HEK293T (cell line): Measurements from ENCODE around the gene CYCS.
A peak's percentile ranks its signal among the peaks of the same experiment; 100 is the strongest.

Source experiments
- CTCF ChIA-PET: fragments of 350-600 bp; formaldehyde crosslinking; extraction: SDS; loops from one replicate; lab custom pipeline; 2021; ENCODE audit warnings: antibody characterized with exemption, inconsistent platforms; lab: Yijun Ruan, JAX
- POLR2A ChIA-PET: fragments of 350-600 bp; formaldehyde crosslinking; extraction: SDS; loops from one replicate; lab custom pipeline; 2020; ENCODE audit warnings: antibody characterized with exemption, inconsistent platforms; lab: Yijun Ruan, JAX
- DNase-seq: peaks from one replicate; pipeline ENCODE4 v3.0.0; 2012; ENCODE audit warnings: mixed read lengths; ENCODE audit errors: extremely low spot score
- ARNT ChIP-seq: fragments of 450-650 bp; IDR thresholded peaks from 2 replicates; pipeline ENCODE4 v1.6.1; 2017; ENCODE audit warnings: mild to moderate bottlenecking
- BHLHE40 ChIP-seq: fragments of 450-650 bp; IDR thresholded peaks from 2 replicates; pipeline ENCODE4 v1.6.1; 2016; ENCODE audit warnings: mild to moderate bottlenecking, moderate library complexity, borderline replicate concordance
- CTBP1 ChIP-seq: fragments of 450-650 bp; IDR thresholded peaks from 2 replicates; pipeline ENCODE4 v1.6.1; 2016; ENCODE audit warnings: borderline replicate concordance
- ELF4 ChIP-seq: fragments of 450-650 bp; IDR thresholded peaks from 2 replicates; pipeline ENCODE4 v1.6.1; 2017; ENCODE audit warnings: antibody characterized with exemption
- FOXA1 ChIP-seq: fragments of 450-650 bp; IDR thresholded peaks from 2 replicates; pipeline ENCODE4 v1.6.1; 2016; ENCODE audit warnings: mild to moderate bottlenecking
- FOXK2 ChIP-seq: fragments of 450-650 bp; IDR thresholded peaks from 2 replicates; pipeline ENCODE4 v1.6.1; 2016; ENCODE audit warnings: mild to moderate bottlenecking
- FOXM1 ChIP-seq: fragments of 450-650 bp; IDR thresholded peaks from 2 replicates; pipeline ENCODE4 v1.6.1; 2017; ENCODE audit warnings: mild to moderate bottlenecking, borderline replicate concordance
- HDGF ChIP-seq: fragments of 450-650 bp; IDR thresholded peaks from 2 replicates; pipeline ENCODE4 v1.6.1; 2017; ENCODE audit warnings: antibody characterized with exemption, borderline replicate concordance
- L3MBTL2 ChIP-seq: fragments of 450-650 bp; conservative IDR thresholded peaks from 2 replicates; pipeline ENCODE4 v1.6.1; 2016; ENCODE audit warnings: mild to moderate bottlenecking
- LEF1 ChIP-seq: fragments of 450-650 bp; IDR thresholded peaks from 2 replicates; pipeline ENCODE4 v1.6.1; 2017; ENCODE audit warnings: mild to moderate bottlenecking, borderline replicate concordance
- NFRKB ChIP-seq: fragments of 450-650 bp; IDR thresholded peaks from 2 replicates; pipeline ENCODE4 v1.6.1; 2016; ENCODE audit warnings: mild to moderate bottlenecking, moderate library complexity
- SP1 ChIP-seq: fragments of 450-650 bp; IDR thresholded peaks from 2 replicates; pipeline ENCODE4 v1.6.1; 2017
- SUZ12 ChIP-seq: fragments of 450-650 bp; IDR thresholded peaks from 2 replicates; pipeline ENCODE4 v1.6.1; 2016; ENCODE audit warnings: mild to moderate bottlenecking
- TARDBP ChIP-seq: fragments of 450-650 bp; IDR thresholded peaks from 2 replicates; pipeline ENCODE4 v1.6.1; 2016
- ZNF384 ChIP-seq: fragments of 450-650 bp; IDR thresholded peaks from 2 replicates; pipeline ENCODE4 v1.6.1; 2016
- TF ChIP-seq, protein P1 (sequence below): fragments of 450-650 bp; IDR thresholded peaks from 2 replicates; pipeline ENCODE4 v1.6.1; 2016

The CYCS gene

DNA sequence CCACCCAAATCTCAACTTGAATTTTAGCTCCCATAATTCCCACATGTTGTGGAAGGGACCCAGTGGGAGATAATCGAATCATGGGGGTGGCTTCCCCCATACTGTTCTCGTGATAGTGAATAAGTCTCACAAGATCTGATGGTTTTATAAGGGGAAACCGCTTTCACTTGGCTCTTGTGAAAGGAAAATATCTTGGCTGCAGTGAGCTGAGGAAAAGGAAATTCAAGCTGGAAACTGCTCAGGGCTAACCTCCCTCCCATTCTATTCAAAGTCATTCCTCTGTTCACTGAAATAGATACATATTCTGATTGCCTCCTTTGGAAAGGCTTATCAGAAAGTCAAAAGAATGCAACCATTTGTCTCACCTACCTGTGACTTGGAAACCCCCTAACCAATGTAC lies 15.8 kb downstream of the CYCS start:
- no peak for TF ChIP-seq SUZ12
- no peak for TF ChIP-seq SP1
- no peak for DNase-seq
- ChIA-PET POLR2A (no interaction called here), CTCF (interaction anchor here (1.1 kb wide), 1 partner anchor 11 kb away, joined by 3 read pairs; no protein-coding TSS in a partner anchor)

DNA sequence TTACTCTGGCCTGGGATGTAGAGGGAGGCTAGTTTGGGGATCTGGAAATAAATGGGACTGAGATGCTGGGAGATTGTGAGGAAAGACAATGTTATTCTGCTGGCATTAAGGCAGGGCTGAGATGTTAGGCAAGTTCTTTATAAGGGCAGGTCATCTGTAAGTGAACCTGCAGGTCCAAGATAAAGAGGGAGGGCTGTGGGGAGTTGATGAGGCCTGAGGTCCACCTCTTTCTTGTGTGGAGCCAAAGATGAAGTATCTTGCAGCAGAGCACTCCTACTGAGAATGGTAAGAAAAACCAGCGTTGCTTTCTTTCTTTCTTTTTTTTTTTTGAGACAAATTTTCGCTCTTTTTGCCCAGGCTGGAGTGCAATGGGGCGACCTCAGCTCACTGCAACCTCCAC lies 19.1 kb downstream of the CYCS start:
- ChIA-PET POLR2A (interaction anchor here (1.7 kb wide), 1 partner anchor 20 kb away, joined by 6 read pairs; the partner anchor contains the start of gene CYCS), CTCF (no interaction called here)
- no peak for DNase-seq
- TF ChIP-seq CTBP1 (no peak), ZNF384 (no peak), FOXM1 (no peak), ARNT (no peak), BHLHE40 (no peak), LEF1 (no peak), HDGF (no peak), FOXA1 (no peak), SP1 (no peak), TARDBP (no peak)

DNA sequence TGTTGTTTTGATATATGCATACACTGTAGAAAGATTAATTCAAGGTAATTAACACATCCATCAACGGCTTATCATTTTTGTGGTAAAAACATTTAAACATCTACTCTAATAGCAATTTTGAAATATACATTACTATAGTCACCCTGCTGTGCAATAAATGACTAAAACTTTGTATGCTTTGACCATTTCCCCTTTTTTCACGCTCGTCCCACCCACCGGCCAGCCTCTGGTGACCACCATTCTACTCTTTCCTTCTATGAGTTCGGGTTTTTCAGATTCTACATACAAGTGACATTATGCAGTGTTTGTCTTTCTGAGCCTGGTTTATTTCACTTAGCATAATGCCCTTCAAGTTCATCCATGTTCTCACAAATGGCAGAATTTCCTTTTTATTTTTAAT lies 21.3 kb downstream of the CYCS start:
- no peak for DNase-seq
- ChIA-PET CTCF (no interaction called here), POLR2A (no interaction called here)
- TF ChIP-seq SP1 (no peak), FOXK2 (no peak), NFRKB (no peak), SUZ12 (no peak), TARDBP (no peak), FOXA1 (no peak), HDGF (no peak), LEF1 (no peak), L3MBTL2 (no peak), ZNF384 (no peak), ARNT (no peak)
- TF ChIP-seq, protein P1, sequence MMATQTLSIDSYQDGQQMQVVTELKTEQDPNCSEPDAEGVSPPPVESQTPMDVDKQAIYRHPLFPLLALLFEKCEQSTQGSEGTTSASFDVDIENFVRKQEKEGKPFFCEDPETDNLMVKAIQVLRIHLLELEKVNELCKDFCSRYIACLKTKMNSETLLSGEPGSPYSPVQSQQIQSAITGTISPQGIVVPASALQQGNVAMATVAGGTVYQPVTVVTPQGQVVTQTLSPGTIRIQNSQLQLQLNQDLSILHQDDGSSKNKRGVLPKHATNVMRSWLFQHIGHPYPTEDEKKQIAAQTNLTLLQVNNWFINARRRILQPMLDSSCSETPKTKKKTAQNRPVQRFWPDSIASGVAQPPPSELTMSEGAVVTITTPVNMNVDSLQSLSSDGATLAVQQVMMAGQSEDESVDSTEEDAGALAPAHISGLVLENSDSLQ: no peak

DNA sequence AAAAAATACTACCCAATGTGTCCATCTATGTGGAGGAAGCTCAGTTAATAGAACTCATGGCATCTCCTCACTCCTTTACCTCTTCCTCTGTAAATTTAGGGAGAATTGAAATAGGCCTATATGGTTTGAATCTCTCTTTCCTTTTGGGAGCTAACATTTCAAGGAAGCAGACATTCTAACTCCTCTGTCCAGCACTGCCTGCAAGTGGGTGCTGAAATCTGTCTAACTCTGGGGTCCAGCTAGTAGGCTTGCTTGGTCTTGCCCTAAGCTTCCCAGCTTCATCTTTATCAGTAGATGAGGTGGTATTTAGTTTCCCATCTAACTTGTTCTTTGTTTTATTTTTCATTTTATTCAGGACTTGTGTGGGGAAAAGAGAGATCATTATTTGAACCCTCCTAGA lies 23.2 kb downstream of the CYCS start:
- ChIA-PET CTCF (interaction anchor here (0.6 kb wide), 2 partner anchors 276 to 1627 kb away, joined by 3 read pairs; no protein-coding TSS in a partner anchor), POLR2A (interaction anchor here (2.2 kb wide), 1 partner anchor 24 kb away, joined by 8 read pairs; no protein-coding TSS in a partner anchor)
- TF ChIP-seq FOXK2: no peak
- TF ChIP-seq HDGF: no peak
- no peak for TF ChIP-seq NFRKB
- no peak for TF ChIP-seq BHLHE40
- TF ChIP-seq FOXA1: no peak
- TF ChIP-seq CTBP1: no peak
- no peak for TF ChIP-seq LEF1
- no peak for TF ChIP-seq SP1
- no peak for TF ChIP-seq FOXM1
- DNase-seq: no peak

DNA sequence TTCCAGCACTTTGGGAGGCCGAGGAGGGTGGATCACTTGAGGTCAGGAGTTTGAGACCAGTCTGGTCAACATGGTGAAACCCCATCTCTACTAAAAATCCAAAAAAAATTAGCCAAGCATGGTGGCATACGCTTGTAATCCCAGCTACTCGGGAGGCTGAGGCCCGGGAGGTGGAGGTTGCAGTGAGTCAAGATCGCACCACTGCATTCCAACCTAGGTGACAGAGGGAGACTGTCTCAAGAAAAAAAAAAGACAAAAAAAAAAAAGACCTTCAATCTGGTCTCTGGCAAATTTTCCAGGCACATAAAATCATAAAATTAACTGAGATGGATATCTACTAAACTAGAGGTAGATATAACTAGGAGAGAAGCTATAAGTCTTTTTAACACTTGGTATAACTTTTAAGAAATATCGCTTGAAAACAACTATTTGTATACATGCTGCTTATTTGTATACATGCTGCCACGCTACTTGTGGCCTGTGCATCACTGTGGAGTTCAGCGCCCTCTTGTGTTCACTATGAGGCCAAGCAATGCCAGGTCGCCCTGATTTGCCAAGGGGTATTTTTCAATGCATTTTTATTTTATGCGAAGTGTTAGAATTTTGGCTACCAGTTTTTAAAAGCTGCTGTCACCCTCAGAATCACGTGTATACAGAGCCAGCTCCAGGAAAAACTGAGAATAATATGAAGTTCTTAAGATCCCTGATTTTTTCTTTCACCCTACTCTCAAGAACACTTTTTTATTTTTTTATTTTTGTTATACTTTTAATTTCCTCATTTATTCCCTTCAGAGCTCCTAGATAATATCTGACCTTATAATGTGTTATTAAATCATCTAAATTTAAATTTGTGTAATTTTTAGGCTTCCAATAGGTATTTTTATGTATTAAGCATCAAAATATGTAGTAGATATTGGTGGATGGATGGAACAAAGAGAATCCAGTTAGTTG lies 26.7 kb downstream of the CYCS start:
- DNase-seq: peak; percentile 67
- ChIA-PET CTCF (interaction anchor here (0.5 to 3.0 kb wide), 11 partner anchors 11 to 1692 kb away, joined by 3 to 20 read pairs (median 4); no protein-coding TSS in a partner anchor), POLR2A (no interaction called here)
- TF ChIP-seq ARNT: no peak
- TF ChIP-seq NFRKB: no peak
- TF ChIP-seq CTBP1: no peak
- no peak for TF ChIP-seq FOXM1
- no peak for TF ChIP-seq ELF4
- TF ChIP-seq ZNF384: no peak; the same call in 1 of the 2 replicates
- TF ChIP-seq, protein P1: no peak
- no peak for TF ChIP-seq HDGF
- no peak for TF ChIP-seq FOXK2
- TF ChIP-seq BHLHE40: no peak
- TF ChIP-seq LEF1: no peak
- TF ChIP-seq SP1: no peak
- TF ChIP-seq L3MBTL2: no peak
- no peak for TF ChIP-seq SUZ12
- TF ChIP-seq FOXA1: no peak
- TF ChIP-seq TARDBP: no peak

DNA sequence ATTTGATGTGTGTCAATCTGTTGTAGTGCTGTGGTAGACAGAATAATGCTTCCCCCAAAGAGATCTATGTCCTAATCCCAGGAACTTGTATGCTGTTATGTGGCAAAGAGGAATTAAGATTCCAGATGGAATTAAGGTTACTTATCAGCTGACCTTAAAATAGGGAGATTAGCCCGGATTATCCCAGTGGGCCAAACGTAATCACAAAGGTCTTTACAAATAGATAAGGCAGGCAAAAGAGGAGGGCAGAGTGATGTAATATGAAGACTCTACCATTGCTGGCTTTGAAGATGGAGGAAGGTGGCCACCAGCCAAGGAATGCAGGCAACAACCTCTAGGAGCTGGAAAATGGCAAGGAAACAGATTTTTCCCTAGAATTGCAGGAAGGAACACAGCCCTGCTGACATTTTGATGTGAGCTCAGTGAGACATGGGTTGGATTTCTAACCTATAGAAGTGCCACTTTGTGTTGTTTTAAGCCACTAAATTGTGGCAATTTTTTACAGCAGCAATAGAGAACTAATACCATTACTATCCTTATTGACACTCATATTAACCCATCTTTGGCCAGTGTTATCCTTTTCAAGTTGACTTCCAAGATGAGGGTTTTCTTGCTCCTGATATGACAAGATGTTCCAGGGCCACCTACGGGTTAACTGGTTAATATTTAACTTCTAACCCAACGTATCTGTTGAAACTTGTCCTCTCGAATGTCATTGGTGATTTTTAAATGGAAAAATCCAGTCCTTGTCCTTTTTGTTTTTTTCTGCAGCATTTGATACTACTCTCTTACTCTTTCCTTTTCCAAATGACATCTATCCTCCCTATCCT lies 29.3 kb downstream of the CYCS start:
- no peak for TF ChIP-seq CTBP1
- TF ChIP-seq SUZ12: no peak
- no peak for TF ChIP-seq L3MBTL2
- TF ChIP-seq FOXK2: no peak
- TF ChIP-seq ELF4: no peak
- TF ChIP-seq LEF1: no peak
- ChIA-PET POLR2A (no interaction called here), CTCF (interaction anchor here (0.6 to 4.9 kb wide), 3 partner anchors 60 to 706 kb away, joined by 3 to 27 read pairs (median 3); no protein-coding TSS in a partner anchor)
- DNase-seq: no peak
